ENCODE results near the gene SLC1A1. TPM values are rescaled to one million over a fixed set of nuclear protein-coding genes. Genes with fewer than 3 reads are reported as not detected.
"Not testable (repeated sequence)": the region's sequence is repeated elsewhere in the genome, so short reads cannot be mapped to it uniquely, and the experiment has no call there.

The SLC1A1 gene
- total RNA-seq, 1 donor from 2014 or later = 0.10 TPM

DNA sequence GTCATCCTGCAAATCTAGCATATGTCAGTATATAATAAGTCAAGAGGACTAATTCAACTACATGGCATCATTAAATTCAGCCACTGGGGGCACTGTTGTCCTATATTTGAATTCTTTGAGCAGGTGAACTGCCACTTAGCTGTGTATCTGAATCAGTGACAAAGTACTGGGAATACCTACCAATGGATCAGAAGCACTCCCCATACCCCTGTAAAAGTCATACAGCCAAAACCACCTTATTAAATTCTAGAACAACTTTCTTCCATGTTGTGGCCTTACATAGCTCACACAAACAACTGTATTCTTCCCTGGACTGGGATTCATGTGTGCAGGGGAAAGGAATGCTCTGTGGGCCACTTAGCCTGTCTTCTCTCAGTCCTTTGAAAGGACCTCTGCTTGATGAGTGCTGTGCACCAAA lies 114.4 kb downstream of the SLC1A1 start:
- H3K4me1 Mint-ChIP-seq (ENCODE audit: low read depth, unreplicated experiment) = no peaks in the 10 kb centered on the region
- no peak overlapping the region for H3K27ac Mint-ChIP-seq (ENCODE audit: unreplicated experiment)
- H3K9me3 Mint-ChIP-seq (ENCODE audit: unreplicated experiment) = peaks cover 2% of the 10 kb centered on the region
- DNase-seq = peak; percentile 46
- TF ChIP-seq, protein P1, sequence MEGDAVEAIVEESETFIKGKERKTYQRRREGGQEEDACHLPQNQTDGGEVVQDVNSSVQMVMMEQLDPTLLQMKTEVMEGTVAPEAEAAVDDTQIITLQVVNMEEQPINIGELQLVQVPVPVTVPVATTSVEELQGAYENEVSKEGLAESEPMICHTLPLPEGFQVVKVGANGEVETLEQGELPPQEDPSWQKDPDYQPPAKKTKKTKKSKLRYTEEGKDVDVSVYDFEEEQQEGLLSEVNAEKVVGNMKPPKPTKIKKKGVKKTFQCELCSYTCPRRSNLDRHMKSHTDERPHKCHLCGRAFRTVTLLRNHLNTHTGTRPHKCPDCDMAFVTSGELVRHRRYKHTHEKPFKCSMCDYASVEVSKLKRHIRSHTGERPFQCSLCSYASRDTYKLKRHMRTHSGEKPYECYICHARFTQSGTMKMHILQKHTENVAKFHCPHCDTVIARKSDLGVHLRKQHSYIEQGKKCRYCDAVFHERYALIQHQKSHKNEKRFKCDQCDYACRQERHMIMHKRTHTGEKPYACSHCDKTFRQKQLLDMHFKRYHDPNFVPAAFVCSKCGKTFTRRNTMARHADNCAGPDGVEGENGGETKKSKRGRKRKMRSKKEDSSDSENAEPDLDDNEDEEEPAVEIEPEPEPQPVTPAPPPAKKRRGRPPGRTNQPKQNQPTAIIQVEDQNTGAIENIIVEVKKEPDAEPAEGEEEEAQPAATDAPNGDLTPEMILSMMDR (IDR thresholded peaks at IDR 0.05; ENCODE audit: partially characterized antibody, unreplicated experiment) = peak; percentile 85
- H3K4me3 Mint-ChIP-seq (ENCODE audit: unreplicated experiment) = no peak overlapping the region
- no peaks in the 10 kb centered on the region for H3K27me3 Mint-ChIP-seq (ENCODE audit: unreplicated experiment)
- no peaks in the 10 kb centered on the region for H3K36me3 Mint-ChIP-seq (ENCODE audit: unreplicated experiment)

DNA sequence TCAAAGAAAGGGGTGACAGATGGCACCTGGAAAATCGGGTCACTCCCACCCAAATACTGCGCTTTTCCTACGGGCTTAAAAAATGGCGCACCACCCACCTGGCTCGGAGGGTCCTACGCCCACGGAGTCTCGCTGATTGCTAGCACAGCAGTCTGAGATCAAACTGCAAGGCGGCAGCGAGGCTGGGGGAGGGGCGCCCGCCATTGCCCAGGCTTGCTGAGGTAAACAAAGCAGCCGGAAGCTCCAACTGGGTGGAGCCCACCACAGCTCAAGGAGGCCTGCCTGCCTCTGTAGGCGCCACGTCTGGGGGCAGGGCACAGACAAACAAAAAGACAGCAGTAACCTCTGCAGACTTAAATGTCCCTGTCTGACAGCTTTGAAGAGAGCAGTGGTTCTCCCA lies 115.8 kb downstream of the SLC1A1 start:
- H3K4me3 Mint-ChIP-seq (ENCODE audit: unreplicated experiment); H3K27me3 Mint-ChIP-seq (ENCODE audit: unreplicated experiment); H3K4me1 Mint-ChIP-seq (ENCODE audit: low read depth, unreplicated experiment); H3K9me3 Mint-ChIP-seq (ENCODE audit: unreplicated experiment); H3K36me3 Mint-ChIP-seq (ENCODE audit: unreplicated experiment); DNase-seq; H3K27ac Mint-ChIP-seq (ENCODE audit: unreplicated experiment): not testable (repeated sequence)

GRCh38 chr9:4614627-4615026 lies 124.4 kb downstream of the SLC1A1 start:
- TF ChIP-seq, protein P1 (IDR thresholded peaks at IDR 0.05; ENCODE audit: partially characterized antibody, unreplicated experiment) = no peak
- Mint-ChIP-seq H3K4me1 (ENCODE audit: low read depth, unreplicated experiment) (no peaks in the 10 kb centered on the region), H3K9me3 (ENCODE audit: unreplicated experiment) (no peaks in the 10 kb centered on the region), H3K4me3 (ENCODE audit: unreplicated experiment) (no peak overlapping the region), H3K36me3 (ENCODE audit: unreplicated experiment) (no peaks in the 10 kb centered on the region), H3K27ac (ENCODE audit: unreplicated experiment) (no peak overlapping the region), H3K27me3 (ENCODE audit: unreplicated experiment) (peaks cover 5% of the 10 kb centered on the region)
- DNase-seq = no peak

DNA sequence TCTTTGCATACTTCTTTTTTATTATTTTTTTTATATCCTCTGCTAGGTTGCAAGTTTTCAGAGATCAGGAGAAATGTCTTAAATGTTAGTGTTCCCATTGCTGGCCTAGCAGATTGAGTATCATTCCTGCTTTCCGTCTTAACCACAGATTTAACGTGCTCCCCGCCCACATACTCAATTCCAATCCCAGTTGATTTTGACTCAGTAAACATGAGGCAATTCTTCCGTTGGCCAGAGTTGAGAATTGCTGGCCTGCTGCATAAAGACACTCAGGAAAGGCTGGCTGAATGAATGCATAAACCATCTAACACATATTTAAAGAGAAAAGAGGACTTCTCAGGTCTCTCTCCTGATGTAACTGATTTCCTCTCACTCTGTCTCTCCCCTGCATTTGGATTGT lies 125.0 kb downstream of the SLC1A1 start:
- H3K36me3 Mint-ChIP-seq (ENCODE audit: unreplicated experiment) = no peaks in the 10 kb centered on the region

GRCh38 chr9:4615778-4616177 lies 125.5 kb downstream of the SLC1A1 start:
- Mint-ChIP-seq H3K9me3 (ENCODE audit: unreplicated experiment) (no peaks in the 10 kb centered on the region), H3K27me3 (ENCODE audit: unreplicated experiment) (peaks cover 7% of the 10 kb centered on the region), H3K27ac (ENCODE audit: unreplicated experiment) (no peak overlapping the region), H3K36me3 (ENCODE audit: unreplicated experiment) (no peaks in the 10 kb centered on the region), H3K4me1 (ENCODE audit: low read depth, unreplicated experiment) (no peaks in the 10 kb centered on the region), H3K4me3 (ENCODE audit: unreplicated experiment) (no peak overlapping the region)
- DNase-seq = no peak
- TF ChIP-seq, protein P1 (IDR thresholded peaks at IDR 0.05; ENCODE audit: partially characterized antibody, unreplicated experiment) = no peak

More for the DNA sequence above, 125.0 kb downstream of the SLC1A1 start:
- Mint-ChIP-seq H3K4me3 (ENCODE audit: unreplicated experiment) (no peak overlapping the region), H3K27ac (ENCODE audit: unreplicated experiment) (no peak overlapping the region), H3K9me3 (ENCODE audit: unreplicated experiment) (no peaks in the 10 kb centered on the region), H3K27me3 (ENCODE audit: unreplicated experiment) (peaks cover 5% of the 10 kb centered on the region), H3K4me1 (ENCODE audit: low read depth, unreplicated experiment) (no peaks in the 10 kb centered on the region)
- no peak for DNase-seq
- TF ChIP-seq, protein P1 (IDR thresholded peaks at IDR 0.05; ENCODE audit: partially characterized antibody, unreplicated experiment) = no peak

GRCh38 chr9:4617752-4618151 lies 127.5 kb downstream of the SLC1A1 start:
- no peak overlapping the region for H3K27ac Mint-ChIP-seq (ENCODE audit: unreplicated experiment)
- H3K4me1 Mint-ChIP-seq (ENCODE audit: low read depth, unreplicated experiment) = no peaks in the 10 kb centered on the region
- TF ChIP-seq, protein P1 (IDR thresholded peaks at IDR 0.05; ENCODE audit: partially characterized antibody, unreplicated experiment) = no peak
- H3K27me3 Mint-ChIP-seq (ENCODE audit: unreplicated experiment) = peaks cover 2% of the 10 kb centered on the region
- H3K9me3 Mint-ChIP-seq (ENCODE audit: unreplicated experiment) = no peaks in the 10 kb centered on the region
- H3K36me3 Mint-ChIP-seq (ENCODE audit: unreplicated experiment) = no peaks in the 10 kb centered on the region
- DNase-seq = no peak
- H3K4me3 Mint-ChIP-seq (ENCODE audit: unreplicated experiment) = no peak overlapping the region

Measured in glutamatergic neuron (in vitro differentiated cells).